Esophagus muscularis mucosa (tissue), 4 donors: ENCODE measurements around the gene GRWD1. TPM values are rescaled to one million over a fixed set of nuclear protein-coding genes. Genes with fewer than 3 reads are reported as not detected.

Experiments used
- DNase-seq: peaks from one replicate; pipeline ENCODE4 v3.0.0-alpha.2; 2017; ENCODE audit errors: extremely low spot score
- H3K27ac ChIP-seq, 4 donors: fragments of 200-600 bp; sonication (generic); replicated peaks in 1 of 4; 1 replicate in 3 of 4; 2 replicates in 1 of 4; pipeline ENCODE4 v1.5.1; 2016 to 2019; ENCODE audit warnings: mild to moderate bottlenecking in 1 of 4
- H3K27me3 ChIP-seq, 4 donors: fragments of 200-600 bp; sonication (generic); one replicate each; pipeline versions ENCODE4 v1.5.1 to v1.6.0; 2016 to 2019
- H3K36me3 ChIP-seq, 4 donors: fragments of 200-600 bp; sonication (generic); one replicate each; pipeline ENCODE4 v1.5.1; 2016 to 2019
- H3K4me1 ChIP-seq, 4 donors: fragments of 200-600 bp; sonication (generic); one replicate each; pipeline ENCODE4 v1.5.1; 2016 to 2019
- H3K4me3 ChIP-seq, 4 donors: fragments of 200-600 bp; sonication (generic); 1 replicate in 2 of 4; 2 replicates in 2 of 4; pipeline ENCODE4 v1.5.1; 2016 to 2019; ENCODE audit warnings: mild to moderate bottlenecking in 4 of 4, moderate library complexity in 1 of 4
- H3K9me3 ChIP-seq, 4 donors: fragments of 200-600 bp; sonication (generic); 1 replicate in 3 of 4; 2 replicates in 1 of 4; pipeline ENCODE4 v1.5.1; 2016 to 2019
- EP300 ChIP-seq: sonication (generic); formaldehyde crosslinking; IDR thresholded peaks from one replicate; pipeline ENCODE4 v1.6.1; 2017; ENCODE audit warnings: antibody characterized with exemption
- POLR2A ChIP-seq: fragments of 450-650 bp; IDR thresholded peaks from one replicate; pipeline ENCODE4 v1.6.1; 2017; ENCODE audit warnings: antibody characterized with exemption, moderate library complexity, mild to moderate bottlenecking, low read depth
- POLR2AphosphoS5 ChIP-seq, 2 donors: sonication (generic); formaldehyde crosslinking; IDR thresholded peaks; one replicate each; pipeline ENCODE4 v1.6.1; 2017; ENCODE audit warnings: antibody characterized with exemption in 2 of 2
- WGBS: methylation state at CpG from one replicate; pipeline ENCODE4 v1.1.5; 2018; 5-methylcytosine and 5-hydroxymethylcytosine counted together
- intact Hi-C: fragments of 100-400 bp; cut with DNase I; formaldehyde crosslinking; loops from one replicate; pipeline ENCODE4 v1.15.1; 2023
- total RNA-seq, 4 donors: library from RNA; depleted of rRNA; stranded (reverse); fragments of >200 nt; gene quantifications; one replicate each; pipeline versions ENCODE4 v1.1.0 to v1.2.1, GENCODE V29; 2016
- TF ChIP-seq, protein P1 (sequence below), 3 experiments: fragments of 200-600 bp in 2 of 3; fragments of 450-650 bp in 1 of 3; sonication (generic) in 2 of 3; IDR thresholded peaks; one replicate each; pipeline ENCODE4 v1.5.1; 2017 to 2019; ENCODE audit warnings: antibody characterized with exemption in 3 of 3, mild to moderate bottlenecking in 2 of 3, moderate library complexity in 1 of 3

Gene GRWD1
- total RNA-seq, result 10 to 100 TPM; 19.5 to 42.9 (median 31.7) TPM

- Histone ChIP-seq H3K9me3 (no peaks in the 10 kb centered on the region), H3K27ac (peak within 1 kb of the TSS; percentile 80 to 91 (median 86)), H3K36me3 (peaks cover 25 to 45% (median 38%) of the 10 kb centered on the region in 4 donors), H3K27me3 (peaks cover 4 to 35% (median 23%) of the 10 kb centered on the region in 4 donors), H3K4me3 (peak within 1 kb of the TSS; percentile 85 to 96 (median 89)), H3K4me1 (peaks cover 22 to 38% (median 31%) of the 10 kb centered on the region in 4 donors)
- DNase-seq, result peak; percentile 98
- intact Hi-C loops, result no loop called here
- peak; percentile 82 to 86 for TF ChIP-seq POLR2AphosphoS5 (IDR thresholded peaks at IDR 0.05)
- TF ChIP-seq, protein P1, sequence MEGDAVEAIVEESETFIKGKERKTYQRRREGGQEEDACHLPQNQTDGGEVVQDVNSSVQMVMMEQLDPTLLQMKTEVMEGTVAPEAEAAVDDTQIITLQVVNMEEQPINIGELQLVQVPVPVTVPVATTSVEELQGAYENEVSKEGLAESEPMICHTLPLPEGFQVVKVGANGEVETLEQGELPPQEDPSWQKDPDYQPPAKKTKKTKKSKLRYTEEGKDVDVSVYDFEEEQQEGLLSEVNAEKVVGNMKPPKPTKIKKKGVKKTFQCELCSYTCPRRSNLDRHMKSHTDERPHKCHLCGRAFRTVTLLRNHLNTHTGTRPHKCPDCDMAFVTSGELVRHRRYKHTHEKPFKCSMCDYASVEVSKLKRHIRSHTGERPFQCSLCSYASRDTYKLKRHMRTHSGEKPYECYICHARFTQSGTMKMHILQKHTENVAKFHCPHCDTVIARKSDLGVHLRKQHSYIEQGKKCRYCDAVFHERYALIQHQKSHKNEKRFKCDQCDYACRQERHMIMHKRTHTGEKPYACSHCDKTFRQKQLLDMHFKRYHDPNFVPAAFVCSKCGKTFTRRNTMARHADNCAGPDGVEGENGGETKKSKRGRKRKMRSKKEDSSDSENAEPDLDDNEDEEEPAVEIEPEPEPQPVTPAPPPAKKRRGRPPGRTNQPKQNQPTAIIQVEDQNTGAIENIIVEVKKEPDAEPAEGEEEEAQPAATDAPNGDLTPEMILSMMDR (IDR thresholded peaks at IDR 0.05), result no peak
- 2% methylated on average over 37 of the region's 61 CpGs for WGBS
These were observed at the start of gene GRWD1 for GRCh38 chr19:48445606-48446481. Gene GRWD1, plus strand, starts transcription at chr19:48445983. Its CDS starts 23 bp downstream, at chr19:48446006.

DNA sequence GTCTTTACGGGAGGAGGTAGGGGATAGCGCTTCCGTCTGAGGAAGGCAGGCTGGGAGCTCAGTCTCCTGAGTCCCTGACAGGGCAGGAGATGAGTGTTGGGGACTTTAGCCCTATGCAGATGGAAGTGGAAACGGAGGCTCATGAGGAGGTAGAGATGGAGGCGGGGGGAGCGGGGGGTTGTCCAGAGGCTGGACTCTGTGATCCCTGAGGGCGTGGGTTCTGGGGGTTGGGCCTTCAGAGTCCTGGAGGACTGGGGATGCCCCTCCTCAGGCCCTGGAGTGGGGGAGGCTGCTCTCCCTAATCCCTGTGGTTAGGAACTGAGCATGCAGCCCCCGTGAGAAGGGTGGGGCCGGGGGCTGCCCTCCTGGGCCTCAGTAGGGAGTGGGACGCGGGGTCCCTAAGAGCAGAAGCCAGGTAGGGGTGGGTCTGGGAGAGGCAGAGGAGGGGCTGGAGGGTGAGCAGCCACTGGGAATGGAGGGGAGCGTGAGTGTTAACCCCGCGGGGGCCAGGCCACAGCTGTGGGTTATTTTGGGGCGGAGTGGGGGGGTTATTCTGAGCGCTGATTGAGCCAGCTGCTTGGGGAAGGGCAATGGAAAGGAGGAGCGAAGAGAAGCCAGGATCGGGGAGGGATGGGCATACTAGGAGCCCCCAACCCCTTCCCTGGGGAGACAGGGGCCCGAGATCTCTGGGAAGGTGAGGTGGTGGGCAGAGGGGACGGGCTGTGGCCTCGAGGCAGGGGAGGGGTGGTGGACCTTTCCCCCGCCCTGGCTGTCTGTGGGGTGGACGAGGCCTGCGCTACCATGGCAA is 49.6 kb upstream of the GRWD1 start:
- no peaks in the 10 kb centered on the region for H3K9me3 ChIP-seq
- H3K4me1 ChIP-seq, result peaks cover 22 to 59% (median 40%) of the 10 kb centered on the region in 4 donors
- 52% methylated on average over 22 of the region's 24 CpGs for WGBS
- H3K27me3 ChIP-seq, result peaks cover 7 to 76% (median 57%) of the 10 kb centered on the region in 4 donors
- H3K36me3 ChIP-seq, result no peaks in the 10 kb centered on the region
- no peak overlapping the region for H3K4me3 ChIP-seq
- no peak overlapping the region for H3K27ac ChIP-seq
- intact Hi-C loops, result no loop called here
- TF ChIP-seq POLR2A, result no peak
- TF ChIP-seq POLR2AphosphoS5 (IDR thresholded peaks at IDR 0.05), result no peak
- TF ChIP-seq, protein P1 (IDR thresholded peaks at IDR 0.05), result no peak
- TF ChIP-seq EP300, result no peak
- DNase-seq, result no peak

DNA sequence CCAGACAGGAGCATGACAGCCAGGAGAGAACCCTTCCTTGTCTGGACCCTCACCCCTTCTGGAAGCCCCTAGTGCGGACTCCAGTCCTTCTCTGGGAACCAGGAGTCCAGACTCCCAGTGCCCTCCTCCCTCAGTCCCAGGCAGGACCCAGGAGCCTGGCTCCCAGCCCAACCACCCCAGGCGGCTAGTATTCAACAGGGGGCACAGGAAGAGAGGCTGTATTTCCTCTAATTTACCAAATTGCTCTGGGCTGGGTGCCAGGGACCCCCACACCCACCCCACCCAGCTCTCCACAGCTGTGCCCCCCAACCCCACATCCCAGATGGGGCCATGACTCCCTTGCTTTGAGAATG is 49.0 kb upstream of the GRWD1 start:
- no peak for DNase-seq
- no peaks in the 10 kb centered on the region for H3K9me3 ChIP-seq
- no peaks in the 10 kb centered on the region for H3K36me3 ChIP-seq
- no peak overlapping the region for H3K27ac ChIP-seq
- TF ChIP-seq POLR2A (no peak), POLR2AphosphoS5 (IDR thresholded peaks at IDR 0.05) (no peak), EP300 (no peak)
- TF ChIP-seq, protein P1 (IDR thresholded peaks at IDR 0.05), result no peak
- H3K27me3 ChIP-seq, result peaks cover 7 to 76% (median 57%) of the 10 kb centered on the region in 4 donors
- WGBS, result no CpG with 5 or more reads among the region's 2 CpGs
- H3K4me3 ChIP-seq, result no peak overlapping the region
- peaks cover 22 to 55% (median 38%) of the 10 kb centered on the region in 4 donors for H3K4me1 ChIP-seq
- intact Hi-C loops, result no loop called here

DNA sequence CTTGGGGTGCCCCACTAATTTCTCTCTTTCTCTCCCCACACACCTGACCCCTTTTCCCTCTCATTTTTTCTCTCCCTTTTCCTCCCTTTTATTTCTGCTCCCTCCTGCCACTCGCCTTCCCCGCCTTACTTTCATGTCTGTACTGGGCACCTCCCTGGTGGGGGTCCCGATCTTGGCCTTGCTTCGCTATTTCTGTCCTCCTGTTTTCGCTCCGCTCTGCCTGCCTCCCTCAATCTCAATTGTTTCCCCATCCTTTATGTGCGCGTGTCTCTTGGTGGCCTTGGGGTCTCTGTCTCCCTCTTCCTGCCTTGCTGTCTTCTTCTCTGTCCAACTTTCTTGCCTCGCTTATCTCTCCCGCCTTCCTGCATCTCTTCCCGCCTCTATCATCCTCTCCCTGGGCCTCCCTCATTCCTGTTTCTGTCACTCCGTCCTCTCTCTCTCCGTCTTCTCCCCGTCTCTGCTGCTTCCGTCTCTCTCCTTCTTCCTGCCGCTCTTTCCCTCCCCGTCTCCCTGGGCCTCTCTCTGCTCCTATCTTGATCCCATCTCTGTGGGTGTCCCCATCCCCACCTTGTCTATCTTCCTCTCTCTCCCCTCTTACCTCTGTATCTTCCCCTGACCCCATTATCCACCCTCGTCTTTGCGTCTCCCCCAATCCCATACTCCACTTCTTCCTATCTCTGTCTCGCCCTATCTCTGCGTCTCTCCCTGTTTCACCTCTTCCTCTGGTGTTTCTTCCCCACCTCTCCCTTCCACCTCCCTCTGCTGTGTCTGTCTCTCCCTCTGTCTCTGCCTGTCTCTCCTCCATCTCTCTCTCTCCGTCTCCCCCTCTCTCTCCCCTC is 48.3 kb upstream of the GRWD1 start:
- TF ChIP-seq EP300, result no peak
- TF ChIP-seq POLR2AphosphoS5 (IDR thresholded peaks at IDR 0.05), result no peak
- TF ChIP-seq POLR2A, result no peak
- TF ChIP-seq, protein P1 (IDR thresholded peaks at IDR 0.05), result no peak
- H3K4me1 ChIP-seq, result peaks cover 22 to 54% (median 38%) of the 10 kb centered on the region in 4 donors
- WGBS, result 65% methylated on average over 22 of the region's 22 CpGs

More for the DNA sequence above, 48.3 kb upstream of the GRWD1 start:
- Histone ChIP-seq H3K9me3 (no peaks in the 10 kb centered on the region), H3K27ac (no peak overlapping the region), H3K36me3 (no peaks in the 10 kb centered on the region), H3K4me3 (peak overlapping the region; percentile 44 to 62 (median 46)), H3K27me3 (peaks cover 7 to 69% (median 54%) of the 10 kb centered on the region in 4 donors)
- intact Hi-C loops, result no loop called here
- no peak for DNase-seq
